MCF 10A (cell line): ENCODE results near the gene AMZ2. TPM values are rescaled to one million over a fixed set of nuclear protein-coding genes. Genes with fewer than 3 reads are reported as not detected.
"Not testable (repeated sequence)": the region's sequence is repeated elsewhere in the genome, so short reads cannot be mapped to it uniquely, and the experiment has no call there.

Experiments
- BruUV-seq: library from RNA; stranded (reverse); fragments of 400-500 nt; replicated peaks from 2 replicates; lab custom pipeline; 2021; lab: Mats Ljungman, UMichigan
- CTCF ChIA-PET: fragments of 300-600 bp; sonication (Branson Sonifier 250); formaldehyde crosslinking; extraction: SDS; loops from one replicate; lab custom pipeline; 2021; ENCODE audit warnings: antibody characterized with exemption, inconsistent platforms; lab: Yijun Ruan, JAX
- POLR2A ChIA-PET: fragments of 300-600, 350-650 bp; sonication (Branson Sonifier 250); formaldehyde crosslinking; extraction: SDS; loops from one replicate; lab custom pipeline; 2020; ENCODE audit warnings: antibody characterized with exemption, inconsistent platforms; lab: Yijun Ruan, JAX
- DNase-seq: peaks from one replicate; pipeline ENCODE4 v3.0.0-alpha.2; 2018; ENCODE audit not compliant: unreplicated experiment
- H3K27ac Mint-ChIP-seq: one replicate; pipeline ENCODE4 v1.8.0; 2022; ENCODE audit warnings: mild to moderate bottlenecking, low read depth, mixed read lengths; ENCODE audit not compliant: unreplicated experiment
- H3K27me3 Mint-ChIP-seq: one replicate; pipeline ENCODE4 v1.8.0; 2022; ENCODE audit warnings: mixed read lengths; ENCODE audit not compliant: insufficient read depth, unreplicated experiment
- H3K36me3 Mint-ChIP-seq: one replicate; pipeline ENCODE4 v1.8.0; 2022; ENCODE audit warnings: mild to moderate bottlenecking, moderate library complexity, mixed read lengths; ENCODE audit not compliant: insufficient read depth, unreplicated experiment
- H3K4me1 Mint-ChIP-seq: one replicate; pipeline ENCODE4 v1.8.0; 2022; ENCODE audit warnings: mixed read lengths; ENCODE audit not compliant: insufficient read depth, unreplicated experiment
- H3K4me3 Mint-ChIP-seq: one replicate; pipeline ENCODE4 v1.8.0; 2022; ENCODE audit warnings: mild to moderate bottlenecking, moderate library complexity, mixed read lengths; ENCODE audit not compliant: unreplicated experiment
- H3K9me3 Mint-ChIP-seq: one replicate; pipeline ENCODE4 v1.8.0; 2022; ENCODE audit warnings: mixed read lengths; ENCODE audit not compliant: unreplicated experiment
- CTCF ChIP-seq: fragments of 200-600 bp; IDR thresholded peaks from one replicate; pipeline ENCODE4 v1.8.0; 2022; ENCODE audit warnings: antibody characterized with exemption, mild to moderate bottlenecking; ENCODE audit not compliant: unreplicated experiment
- intact Hi-C: fragments of 100-400 bp; cut with micrococcal nuclease; formaldehyde crosslinking; loops from 2 replicates; pipeline ENCODE4 v1.14.1; 2022
- total RNA-seq: library from RNA; stranded (reverse); gene quantifications from 2 replicates; pipeline ENCODE4 v1.2.3, GENCODE V29; 2022

Gene AMZ2
- total RNA-seq, 1 experiment from 2014 or later: 127 TPM

GRCh38 chr17:68248891-68249290 is 1.0 kb downstream of the AMZ2 start:
- ChIA-PET CTCF (interaction anchor here (0.6 to 1.9 kb wide), 7 partner anchors 15 to 255 kb away, joined by 3 to 7 read pairs (median 4); partner anchors contain the start of gene WIPI1), POLR2A (interaction anchor here (0.6 to 3.5 kb wide), 18 partner anchors 8 to 263 kb away, joined by 3 to 75 read pairs (median 7); partner anchors contain the start of genes PRKAR1A and WIPI1)
- Mint-ChIP-seq H3K36me3 (peaks cover 42% of the 10 kb centered on the region), H3K4me1 (peaks cover 5% of the 10 kb centered on the region), H3K27ac (peak overlapping the region; percentile 74), H3K27me3 (no peaks in the 10 kb centered on the region), H3K9me3 (no peaks in the 10 kb centered on the region), H3K4me3 (peak overlapping the region; percentile 90)
- BruUV-seq: no TSS peak
- no peak for DNase-seq
- intact Hi-C loops: loop anchor here (5.0 kb wide), 1 partner anchor 42 kb away; no protein-coding TSS in a partner anchor
- no peak for TF ChIP-seq CTCF

GRCh38 chr17:68249354-68249765 is 1.5 kb downstream of the AMZ2 start:
- POLR2A ChIA-PET: interaction anchor here (0.7 to 3.5 kb wide), 13 partner anchors 8 to 262 kb away, joined by 3 to 75 read pairs (median 10); partner anchors contain the start of genes PRKAR1A and WIPI1
- H3K9me3 Mint-ChIP-seq: no peaks in the 10 kb centered on the region
- H3K36me3 Mint-ChIP-seq: peaks cover 47% of the 10 kb centered on the region
- no peak for DNase-seq
- CTCF ChIA-PET: interaction anchor here (0.6 to 1.9 kb wide), 6 partner anchors 14 to 254 kb away, joined by 3 to 7 read pairs (median 4); partner anchors contain the start of gene WIPI1
- no peak overlapping the region for H3K4me3 Mint-ChIP-seq
- intact Hi-C loops: loop anchor here (5.0 kb wide), 1 partner anchor 42 kb away; no protein-coding TSS in a partner anchor
- peaks cover 5% of the 10 kb centered on the region for H3K4me1 Mint-ChIP-seq
- no peak overlapping the region for H3K27ac Mint-ChIP-seq
- BruUV-seq: no TSS peak
- no peaks in the 10 kb centered on the region for H3K27me3 Mint-ChIP-seq
- TF ChIP-seq CTCF: no peak

- H3K9me3 Mint-ChIP-seq, DNase-seq, H3K4me3 Mint-ChIP-seq, H3K4me1 Mint-ChIP-seq, H3K27ac Mint-ChIP-seq, intact Hi-C loops, CTCF ChIA-PET, H3K27me3 Mint-ChIP-seq, BruUV-seq: not testable (repeated sequence)
- H3K36me3 Mint-ChIP-seq: peaks cover 59% of the 10 kb centered on the region
- POLR2A ChIA-PET: interaction anchor here (0.9 kb wide), 1 partner anchor 208 kb away, joined by 6 read pairs; no protein-coding TSS in a partner anchor
These were observed 5.6 kb downstream of the AMZ2 start for GRCh38 chr17:68253426-68253825.

- DNase-seq: no peak
- intact Hi-C loops: no loop called here
- BruUV-seq: no TSS peak
- H3K36me3 Mint-ChIP-seq: peaks cover 52% of the 10 kb centered on the region
- no peaks in the 10 kb centered on the region for H3K27me3 Mint-ChIP-seq
- TF ChIP-seq CTCF: no peak
- H3K9me3 Mint-ChIP-seq: no peaks in the 10 kb centered on the region
- POLR2A ChIA-PET: no interaction called here
- no peak overlapping the region for H3K4me3 Mint-ChIP-seq
- H3K27ac Mint-ChIP-seq: no peak overlapping the region
- H3K4me1 Mint-ChIP-seq: no peaks in the 10 kb centered on the region
- CTCF ChIA-PET: interaction anchor here (1.1 kb wide), 1 partner anchor 211 kb away, joined by 3 read pairs; no protein-coding TSS in a partner anchor
These were observed 7.3 kb downstream of the AMZ2 start for GRCh38 chr17:68255151-68255550.
